ENCODE measurements around the gene IRF2.

GRCh38 chr4:184400891-184401290 is 73.5 kb downstream of the IRF2 start:
- TF ChIP-seq TOX (CRISPR knock-in tag; IDR thresholded peaks at IDR 0.05; ENCODE audit: borderline replicate concordance) (no peak), ZNF70 (CRISPR knock-in tag; IDR thresholded peaks at IDR 0.05) (no peak), ZFP30 (CRISPR knock-in tag; IDR thresholded peaks at IDR 0.05) (no peak), PPARA (CRISPR knock-in tag; IDR thresholded peaks at IDR 0.05; ENCODE audit: borderline replicate concordance) (no peak), ISL1 (CRISPR knock-in tag; IDR thresholded peaks at IDR 0.05) (no peak), CSDC2 (CRISPR knock-in tag; IDR thresholded peaks at IDR 0.05) (no peak), CSRNP3 (CRISPR knock-in tag; IDR thresholded peaks at IDR 0.05) (no peak), ZFP3 (CRISPR knock-in tag; IDR thresholded peaks at IDR 0.05) (no peak), PATZ1 (CRISPR knock-in tag; IDR thresholded peaks at IDR 0.05; ENCODE audit: borderline replicate concordance) (no peak), RARB (CRISPR knock-in tag; IDR thresholded peaks at IDR 0.05) (no peak), SNAI2 (CRISPR knock-in tag; IDR thresholded peaks at IDR 0.05) (no peak)
- TF ChIP-seq, protein P1, sequence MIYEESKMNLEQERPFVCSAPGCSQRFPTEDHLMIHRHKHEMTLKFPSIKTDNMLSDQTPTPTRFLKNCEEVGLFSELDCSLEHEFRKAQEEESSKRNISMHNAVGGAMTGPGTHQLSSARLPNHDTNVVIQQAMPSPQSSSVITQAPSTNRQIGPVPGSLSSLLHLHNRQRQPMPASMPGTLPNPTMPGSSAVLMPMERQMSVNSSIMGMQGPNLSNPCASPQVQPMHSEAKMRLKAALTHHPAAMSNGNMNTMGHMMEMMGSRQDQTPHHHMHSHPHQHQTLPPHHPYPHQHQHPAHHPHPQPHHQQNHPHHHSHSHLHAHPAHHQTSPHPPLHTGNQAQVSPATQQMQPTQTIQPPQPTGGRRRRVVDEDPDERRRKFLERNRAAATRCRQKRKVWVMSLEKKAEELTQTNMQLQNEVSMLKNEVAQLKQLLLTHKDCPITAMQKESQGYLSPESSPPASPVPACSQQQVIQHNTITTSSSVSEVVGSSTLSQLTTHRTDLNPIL (CRISPR knock-in tag; IDR thresholded peaks at IDR 0.05; ENCODE audit: low read depth), result no peak
- TF ChIP-seq, protein P2, sequence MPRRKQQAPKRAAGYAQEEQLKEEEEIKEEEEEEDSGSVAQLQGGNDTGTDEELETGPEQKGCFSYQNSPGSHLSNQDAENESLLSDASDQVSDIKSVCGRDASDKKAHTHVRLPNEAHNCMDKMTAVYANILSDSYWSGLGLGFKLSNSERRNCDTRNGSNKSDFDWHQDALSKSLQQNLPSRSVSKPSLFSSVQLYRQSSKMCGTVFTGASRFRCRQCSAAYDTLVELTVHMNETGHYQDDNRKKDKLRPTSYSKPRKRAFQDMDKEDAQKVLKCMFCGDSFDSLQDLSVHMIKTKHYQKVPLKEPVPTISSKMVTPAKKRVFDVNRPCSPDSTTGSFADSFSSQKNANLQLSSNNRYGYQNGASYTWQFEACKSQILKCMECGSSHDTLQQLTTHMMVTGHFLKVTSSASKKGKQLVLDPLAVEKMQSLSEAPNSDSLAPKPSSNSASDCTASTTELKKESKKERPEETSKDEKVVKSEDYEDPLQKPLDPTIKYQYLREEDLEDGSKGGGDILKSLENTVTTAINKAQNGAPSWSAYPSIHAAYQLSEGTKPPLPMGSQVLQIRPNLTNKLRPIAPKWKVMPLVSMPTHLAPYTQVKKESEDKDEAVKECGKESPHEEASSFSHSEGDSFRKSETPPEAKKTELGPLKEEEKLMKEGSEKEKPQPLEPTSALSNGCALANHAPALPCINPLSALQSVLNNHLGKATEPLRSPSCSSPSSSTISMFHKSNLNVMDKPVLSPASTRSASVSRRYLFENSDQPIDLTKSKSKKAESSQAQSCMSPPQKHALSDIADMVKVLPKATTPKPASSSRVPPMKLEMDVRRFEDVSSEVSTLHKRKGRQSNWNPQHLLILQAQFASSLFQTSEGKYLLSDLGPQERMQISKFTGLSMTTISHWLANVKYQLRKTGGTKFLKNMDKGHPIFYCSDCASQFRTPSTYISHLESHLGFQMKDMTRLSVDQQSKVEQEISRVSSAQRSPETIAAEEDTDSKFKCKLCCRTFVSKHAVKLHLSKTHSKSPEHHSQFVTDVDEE (CRISPR knock-in tag; IDR thresholded peaks at IDR 0.05), result no peak
